Peyer's patch (tissue), 4 donors: ENCODE data around the gene FOXA3. TPM values are rescaled to one million over a fixed set of nuclear protein-coding genes. Genes with fewer than 3 reads are reported as not detected.

Experiments
- DNase-seq, 3 donors: peaks; one replicate each; pipeline ENCODE4 v3.0.0-alpha.2; 2017 to 2019
- H3K27ac ChIP-seq, 4 donors: fragments of 200-600 bp; sonication (generic); one replicate each; pipeline ENCODE4 v1.5.1; 2016 to 2019
- H3K27me3 ChIP-seq, 2 donors: fragments of 200-600 bp; sonication (generic); one replicate each; pipeline ENCODE4 v1.5.1; 2019
- H3K36me3 ChIP-seq, 3 donors: fragments of 200-600 bp; sonication (generic); one replicate each; pipeline ENCODE4 v1.5.1; 2016 to 2019
- H3K4me1 ChIP-seq, 4 donors: fragments of 200-600 bp; sonication (generic); one replicate each; pipeline ENCODE4 v1.5.1; 2016 to 2019
- H3K4me3 ChIP-seq, 4 donors: fragments of 200-600 bp; sonication (generic); 1 replicate in 3 of 4; 2 replicates in 1 of 4; pipeline ENCODE4 v1.5.1; 2016 to 2019; ENCODE audit warnings: mild to moderate bottlenecking in 1 of 4
- H3K9me3 ChIP-seq, 4 donors: fragments of 200-600 bp; sonication (generic); one replicate each; pipeline ENCODE4 v1.5.1; 2016 to 2019; ENCODE audit warnings: mild to moderate bottlenecking in 1 of 4
- CTCF ChIP-seq, 6 experiments: fragments of 450-650 bp in 4 of 6; fragments of 200-600 bp in 2 of 6; sonication (generic) in 1 of 6; IDR thresholded peaks; one replicate each; pipeline ENCODE4 v1.5.1; 2017 to 2019; ENCODE audit warnings: antibody characterized with exemption in 6 of 6, mild to moderate bottlenecking in 3 of 6, moderate library complexity in 1 of 6
- POLR2A ChIP-seq, 2 donors: fragments of 450-650 bp; IDR thresholded peaks; one replicate each; pipeline ENCODE4 v1.5.1; 2017; ENCODE audit warnings: antibody characterized with exemption in 2 of 2, mild to moderate bottlenecking in 2 of 2, moderate library complexity in 2 of 2
- total RNA-seq, 4 donors: library from RNA; depleted of rRNA; stranded (reverse); fragments of >200 nt; gene quantifications; one replicate each; pipeline ENCODE4 v1.1.0, GENCODE V29; 2016

Gene FOXA3
- total RNA-seq, 4 donors from 2014 or later = 9.1 to 17.0 (median 10.6) TPM

GRCh38 chr19:45899919-45900589 is 35.9 kb downstream of the FOXA3 start:
- H3K27ac ChIP-seq = no peak overlapping the region
- peaks cover 0 to 17% (median 8%) of the 10 kb centered on the region in 4 donors for H3K4me1 ChIP-seq
- no peaks in the 10 kb centered on the region for H3K9me3 ChIP-seq
- TF ChIP-seq POLR2A (IDR thresholded peaks at IDR 0.05) = no peak
- TF ChIP-seq CTCF (IDR thresholded peaks at IDR 0.05) = no peak
- no peak for DNase-seq
- H3K27me3 ChIP-seq = no peaks in the 10 kb centered on the region
- H3K36me3 ChIP-seq = peaks cover 0 to 24% (median 0%) of the 10 kb centered on the region in 3 donors
- no peak overlapping the region for H3K4me3 ChIP-seq

GRCh38 chr19:45900738-45901431 is 36.8 kb downstream of the FOXA3 start:
- DNase-seq = no peak

DNA sequence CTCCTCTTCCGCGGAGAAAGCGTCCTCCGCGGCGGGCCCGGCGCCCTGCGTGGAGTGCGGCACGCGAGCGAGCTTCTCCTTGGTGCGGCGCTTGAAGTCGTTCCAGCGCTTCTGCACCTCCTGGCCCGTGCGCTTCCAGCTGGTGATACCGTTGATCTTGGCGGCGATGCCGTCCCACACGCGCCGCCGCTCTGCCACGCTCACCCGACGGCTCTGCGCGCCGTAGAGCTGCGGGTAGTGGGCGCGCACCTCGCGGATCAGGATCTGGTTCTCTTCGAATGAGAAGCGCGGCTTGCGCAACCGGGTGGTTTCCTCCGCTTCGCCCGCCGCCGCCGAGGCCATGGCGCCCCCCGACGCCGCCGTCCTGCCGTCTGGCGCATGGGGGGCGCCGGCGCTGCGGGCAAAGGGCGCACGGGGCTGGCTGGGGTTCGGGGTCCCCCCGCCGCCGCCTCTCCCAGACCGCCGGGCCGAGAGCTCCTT is 37.3 kb downstream of the FOXA3 start:
- Histone ChIP-seq H3K27me3 (no peaks in the 10 kb centered on the region), H3K4me3 (peak overlapping the region; percentile 51 to 79 (median 66)), H3K27ac (peak overlapping the region in 2 of 4 donors; percentile 82 to 84), H3K4me1 (peaks cover 0 to 17% (median 8%) of the 10 kb centered on the region in 4 donors), H3K9me3 (no peaks in the 10 kb centered on the region), H3K36me3 (peaks cover 0 to 18% (median 0%) of the 10 kb centered on the region in 3 donors)
- DNase-seq = peak in 1 of 3 donors; percentile 64
- TF ChIP-seq POLR2A (IDR thresholded peaks at IDR 0.05) = no peak
- no peak for TF ChIP-seq CTCF (IDR thresholded peaks at IDR 0.05)

More at GRCh38 chr19:45900738-45901431, 36.8 kb downstream of the FOXA3 start:
- no peak for TF ChIP-seq POLR2A (IDR thresholded peaks at IDR 0.05)
- TF ChIP-seq CTCF (IDR thresholded peaks at IDR 0.05) = no peak
- Histone ChIP-seq H3K36me3 (peaks cover 0 to 19% (median 0%) of the 10 kb centered on the region in 3 donors), H3K27me3 (no peaks in the 10 kb centered on the region), H3K27ac (peak overlapping the region in 2 of 4 donors; percentile 82 to 84), H3K4me3 (peak overlapping the region; percentile 51 to 79 (median 66)), H3K9me3 (no peaks in the 10 kb centered on the region), H3K4me1 (peaks cover 0 to 17% (median 8%) of the 10 kb centered on the region in 4 donors)

DNA sequence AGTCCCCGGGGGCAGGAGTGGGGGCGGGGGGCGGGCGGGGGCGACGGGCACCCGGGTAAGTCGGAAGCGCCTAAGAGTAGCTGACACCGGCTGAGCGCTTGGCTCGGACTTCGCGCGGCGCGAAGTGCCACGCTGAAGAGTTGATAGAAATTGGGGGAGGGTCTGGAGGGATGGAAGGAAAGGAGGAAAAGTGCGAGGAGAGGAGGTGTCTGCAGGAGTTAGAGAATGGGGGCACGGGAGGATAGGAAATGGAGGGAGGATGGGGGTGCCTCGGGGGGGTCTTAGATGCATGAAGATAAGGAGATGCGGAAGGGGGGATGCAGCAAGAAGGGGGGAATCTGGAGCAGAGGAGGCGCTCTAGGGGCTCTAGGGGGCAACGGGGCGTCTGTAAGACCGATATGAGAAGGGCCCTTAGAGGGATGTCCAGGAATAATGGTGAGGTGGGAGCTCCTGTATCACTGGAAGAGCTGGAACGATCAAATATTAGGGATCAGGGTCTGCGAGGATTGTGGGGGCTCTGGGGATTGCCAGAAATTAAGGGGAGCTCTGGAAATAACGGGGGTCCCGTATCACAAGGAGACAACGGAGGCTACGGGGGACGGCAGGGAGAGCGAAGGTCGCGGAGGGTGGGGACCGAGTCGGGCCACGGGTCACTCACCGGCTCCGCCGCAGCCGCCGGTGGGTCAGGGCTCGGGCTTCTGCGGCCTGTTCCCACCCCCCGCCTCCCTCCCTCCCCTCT is 38.0 kb downstream of the FOXA3 start, which contains the start of gene MYPOP:
Gene MYPOP (minus strand): TSS at position 702 of the 739 bp plus-strand sequence. CDS start 840 bp downstream, outside the sequence.
- peak within 1 kb of the TSS; percentile 67 to 84 (median 80) for H3K27ac ChIP-seq
- H3K36me3 ChIP-seq = peaks cover 0 to 18% (median 0%) of the 10 kb centered on the region in 3 donors
- H3K27me3 ChIP-seq = no peaks in the 10 kb centered on the region
- H3K9me3 ChIP-seq = no peaks in the 10 kb centered on the region
- peaks cover 0 to 17% (median 8%) of the 10 kb centered on the region in 4 donors for H3K4me1 ChIP-seq
- no peak for DNase-seq
- peak within 1 kb of the TSS; percentile 51 to 79 (median 66) for H3K4me3 ChIP-seq
- TF ChIP-seq POLR2A (IDR thresholded peaks at IDR 0.05) (no peak), CTCF (IDR thresholded peaks at IDR 0.05) (no peak)
